SKM-1 treated with dmso at 0.1 percent for 144 hours (cell line): ENCODE data around the gene ANKRD33B.

Source experiments
- DNase-seq: peaks from one replicate; lab custom pipeline; 2025; ENCODE audit not compliant: unreplicated experiment; lab: John Stamatoyannopoulos, UW

Gene ANKRD33B

DNA sequence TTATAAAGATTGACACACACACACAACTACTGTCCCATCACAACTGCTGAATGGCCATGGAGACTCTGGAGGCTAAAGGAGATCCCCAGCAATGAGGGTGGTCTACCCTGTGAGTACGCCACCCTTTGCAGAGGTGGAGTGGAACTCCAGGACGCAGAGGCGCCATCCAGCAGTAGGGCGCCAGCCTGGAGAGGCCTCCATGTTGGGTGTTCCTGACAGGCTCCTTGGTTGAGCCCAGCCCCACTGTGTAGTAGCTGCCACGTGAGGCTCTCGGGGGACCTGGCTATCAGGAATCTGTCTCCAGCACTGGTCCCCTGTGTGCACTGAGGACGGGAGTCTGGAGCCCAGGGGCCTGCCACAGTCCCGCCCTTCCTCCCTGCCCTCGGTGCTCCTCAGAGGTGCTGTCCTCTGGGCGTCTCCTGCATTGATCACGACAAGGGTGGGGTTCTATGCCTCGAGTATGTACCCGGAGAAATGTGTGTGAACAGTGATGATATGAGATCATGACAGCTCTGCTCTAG lies 124.8 kb downstream of the ANKRD33B start:
- DNase-seq = no peak

DNA sequence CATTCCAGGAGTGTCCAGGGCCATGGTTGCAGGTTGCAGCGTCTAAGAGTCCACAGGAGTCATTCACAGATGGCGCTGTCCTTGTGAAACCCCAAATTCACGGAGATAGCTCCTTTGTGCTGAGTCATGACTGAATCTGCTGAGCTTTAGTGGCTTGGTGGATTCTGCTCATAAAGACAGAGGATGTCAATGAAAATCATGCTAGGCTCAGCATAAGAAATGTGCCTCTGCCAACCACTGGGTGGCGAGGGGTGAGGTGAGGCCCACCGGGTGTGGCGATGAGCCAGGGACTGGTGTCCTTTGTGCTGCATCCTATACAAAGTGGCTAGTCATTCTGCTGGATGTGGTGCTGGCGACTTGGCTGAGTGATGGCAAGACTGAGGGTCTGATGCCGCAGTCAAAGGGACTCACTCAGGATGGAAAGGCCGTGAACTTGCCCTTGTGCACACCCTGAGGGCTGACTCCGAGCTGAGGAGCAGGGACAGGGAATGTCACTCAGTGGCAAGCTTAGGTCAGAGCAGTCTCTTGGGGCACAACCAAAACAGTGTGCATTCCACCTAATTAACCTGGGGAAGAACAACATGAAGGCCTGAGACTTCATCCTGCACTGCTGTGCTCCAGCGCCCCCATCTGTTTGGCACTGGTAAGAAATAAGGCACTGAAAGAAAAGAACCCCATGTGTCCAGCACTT lies 125.7 kb downstream of the ANKRD33B start:
- DNase-seq = no peak

DNA sequence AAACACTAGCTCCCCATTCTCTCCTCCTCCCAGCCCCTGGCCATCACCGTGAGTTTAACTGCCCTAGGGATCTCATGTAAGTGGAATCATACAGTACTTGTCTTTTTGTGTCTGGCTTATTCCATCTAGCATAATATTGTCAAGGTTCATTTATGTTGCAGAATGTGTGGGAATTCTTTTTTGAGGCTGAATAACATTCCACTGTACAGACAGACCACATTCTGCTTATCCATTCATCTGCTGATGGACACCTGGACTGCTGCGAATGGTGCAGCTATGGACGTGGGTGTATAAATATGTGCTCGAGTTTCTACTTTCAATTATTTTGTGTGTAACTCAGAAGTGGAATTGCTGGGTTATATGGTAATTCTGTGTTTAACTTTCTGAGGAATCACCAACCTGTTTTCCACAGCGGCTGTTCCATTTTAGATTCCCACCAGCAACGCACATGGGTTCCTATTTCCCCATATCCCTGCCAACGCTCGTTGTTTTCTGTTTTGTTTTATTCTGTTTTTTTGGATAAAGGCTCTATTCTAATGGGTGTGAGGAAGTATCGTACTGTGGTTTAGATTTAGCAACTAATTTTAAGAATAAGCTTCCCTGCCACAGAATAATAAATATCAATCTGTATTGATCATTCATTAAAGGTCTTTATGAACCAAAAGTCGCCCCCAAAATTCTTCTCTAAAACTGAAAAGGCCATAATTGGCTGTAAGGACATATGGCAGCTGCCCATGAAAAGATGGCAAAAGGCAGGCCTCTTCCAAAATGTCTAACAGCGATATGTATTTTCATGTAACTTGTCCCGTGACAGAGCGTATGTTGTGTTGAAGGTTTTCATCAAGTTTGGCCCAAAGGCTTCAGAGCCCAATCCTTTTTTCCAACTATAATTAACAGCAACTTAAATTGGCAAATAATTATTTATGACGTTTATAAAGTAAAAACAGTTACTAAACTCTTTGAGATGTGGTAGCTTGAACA lies 126.9 kb downstream of the ANKRD33B start:
- no peak for DNase-seq

DNA sequence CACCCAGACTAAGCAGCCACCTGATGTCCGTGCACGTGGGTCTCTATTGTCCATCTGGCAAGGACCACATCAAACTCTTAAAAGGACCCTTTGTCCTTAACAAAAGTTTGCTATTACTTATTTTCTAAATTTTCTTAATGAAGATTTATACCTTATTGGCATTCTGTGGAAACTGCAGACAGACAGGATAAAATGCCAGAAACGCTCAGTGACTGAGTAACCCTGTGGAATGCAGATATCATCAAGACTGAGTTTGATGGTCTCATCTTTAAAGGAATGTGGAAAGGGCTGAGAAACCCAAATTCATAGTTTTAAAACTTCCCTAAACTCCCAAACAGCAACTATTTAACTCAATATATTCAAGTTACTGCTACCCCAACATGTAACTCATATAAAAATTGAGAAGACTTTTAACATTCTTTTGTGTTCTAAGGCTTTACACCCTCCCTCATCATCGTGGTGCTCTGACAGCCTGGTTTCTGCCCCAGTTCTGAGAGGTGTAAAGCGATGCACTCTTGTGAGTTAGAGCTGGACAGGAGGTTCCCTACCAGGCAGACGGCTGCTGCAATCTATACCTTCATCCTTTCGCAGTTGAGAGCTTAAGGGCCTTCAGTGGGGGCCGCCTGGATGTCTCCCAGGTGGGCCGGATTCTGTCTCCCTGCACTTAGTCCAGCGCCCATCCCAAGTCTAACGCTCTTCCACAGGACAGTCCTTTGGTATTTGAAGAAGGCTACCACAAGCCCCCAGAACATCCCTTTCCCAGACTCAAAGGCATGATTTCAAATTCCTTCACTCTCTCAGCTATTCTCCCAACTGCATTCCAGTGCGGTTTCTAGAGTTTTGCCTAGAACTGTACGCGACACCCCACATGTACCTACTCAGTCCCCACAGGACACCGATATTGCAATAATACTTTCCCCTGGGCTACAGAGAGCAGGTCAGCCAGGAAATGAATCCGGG lies 128.2 kb downstream of the ANKRD33B start:
- no peak for DNase-seq

DNA sequence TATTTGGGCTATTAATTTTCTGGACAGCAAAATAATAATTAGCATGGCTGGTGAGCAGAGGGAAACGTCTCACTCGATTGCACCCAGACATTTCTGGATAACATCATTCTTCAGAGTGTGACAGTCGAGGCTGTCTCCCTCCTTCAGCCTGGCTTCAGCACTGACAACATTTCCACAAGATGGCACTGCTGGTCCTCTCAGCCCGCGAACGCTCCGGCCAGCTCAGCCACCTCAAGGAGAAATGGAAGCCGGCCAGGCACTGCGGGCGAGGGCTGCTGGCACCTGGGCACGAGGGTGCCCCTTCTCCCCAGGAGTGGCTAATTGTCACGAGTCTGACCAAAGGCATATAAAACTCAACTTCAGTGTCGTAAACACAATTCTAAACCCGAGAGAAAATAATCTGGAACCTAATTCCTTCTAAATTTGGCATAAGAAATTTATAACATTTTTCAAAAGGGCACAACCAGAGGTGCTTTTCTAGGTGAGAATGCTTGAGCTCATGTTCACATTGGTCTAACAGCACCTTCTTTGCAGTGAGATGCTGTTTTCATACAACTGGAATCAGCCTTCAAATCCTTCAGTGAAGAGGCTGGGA lies 131.3 kb downstream of the ANKRD33B start:
- no peak for DNase-seq

DNA sequence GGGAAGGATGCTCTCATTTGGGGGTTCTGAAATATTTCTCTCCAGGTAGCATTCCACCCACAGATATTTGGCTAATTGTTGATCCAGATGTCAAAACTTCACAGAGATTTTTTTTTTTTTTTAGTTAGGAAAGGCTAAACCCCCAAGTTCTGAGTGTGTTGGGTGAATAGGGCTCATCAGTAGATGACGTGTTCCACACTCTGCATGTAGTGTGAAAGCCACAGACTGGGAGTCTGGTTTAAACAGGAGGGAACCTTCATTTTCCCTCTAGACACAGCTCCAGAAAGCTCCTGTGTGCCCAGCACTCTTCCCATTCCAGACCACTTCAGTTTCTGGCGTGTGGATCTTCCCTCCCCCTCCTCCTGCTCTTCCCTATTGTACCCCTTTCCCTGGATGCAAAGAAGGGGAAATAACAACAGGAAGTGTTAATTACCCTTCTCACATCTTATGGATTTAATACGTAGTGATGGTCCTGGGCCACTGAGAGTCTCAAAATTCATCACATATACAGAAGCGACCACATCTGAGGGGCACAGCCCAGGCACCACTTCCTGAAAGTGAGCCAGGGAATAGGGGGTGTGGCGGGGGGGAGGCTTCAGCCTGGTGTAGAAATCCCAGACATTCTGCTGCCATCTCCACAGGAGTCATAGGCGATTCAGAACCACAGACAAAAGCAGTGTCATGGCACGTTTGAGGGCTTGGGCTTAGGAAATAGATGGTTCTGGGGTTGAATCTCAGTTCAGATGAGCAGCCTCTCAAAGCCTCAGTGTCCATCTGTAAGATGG lies 132.1 kb downstream of the ANKRD33B start:
- DNase-seq = no peak

DNA sequence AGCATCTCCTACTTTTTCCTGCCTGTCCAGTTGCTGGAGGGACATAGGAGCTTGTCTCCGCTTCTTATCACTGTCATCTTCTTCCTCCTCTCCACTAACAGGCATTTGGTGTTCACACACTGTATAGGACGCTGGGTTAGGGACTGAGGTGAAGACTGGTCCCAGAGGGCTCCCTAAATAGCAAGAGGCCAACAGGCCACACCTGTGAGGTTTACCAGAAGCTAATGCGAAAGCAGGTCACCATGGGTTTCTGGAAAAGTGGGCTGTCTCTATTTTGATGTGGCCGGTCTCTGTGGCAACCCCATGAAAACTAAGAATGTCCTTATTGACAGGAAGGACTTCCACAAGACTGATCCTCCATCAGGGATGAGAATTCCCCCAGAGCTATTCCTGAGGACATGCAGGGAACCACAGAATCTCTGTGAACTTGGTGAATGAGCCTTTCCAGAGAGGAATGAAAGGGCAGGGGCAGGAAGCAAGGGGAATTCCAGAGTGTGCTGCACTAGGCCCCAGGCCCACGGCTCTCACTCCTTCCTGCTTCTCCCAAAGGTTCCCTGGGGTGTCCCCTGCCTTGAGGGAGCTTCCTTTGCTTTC lies 135.5 kb downstream of the ANKRD33B start:
- DNase-seq = no peak

DNA sequence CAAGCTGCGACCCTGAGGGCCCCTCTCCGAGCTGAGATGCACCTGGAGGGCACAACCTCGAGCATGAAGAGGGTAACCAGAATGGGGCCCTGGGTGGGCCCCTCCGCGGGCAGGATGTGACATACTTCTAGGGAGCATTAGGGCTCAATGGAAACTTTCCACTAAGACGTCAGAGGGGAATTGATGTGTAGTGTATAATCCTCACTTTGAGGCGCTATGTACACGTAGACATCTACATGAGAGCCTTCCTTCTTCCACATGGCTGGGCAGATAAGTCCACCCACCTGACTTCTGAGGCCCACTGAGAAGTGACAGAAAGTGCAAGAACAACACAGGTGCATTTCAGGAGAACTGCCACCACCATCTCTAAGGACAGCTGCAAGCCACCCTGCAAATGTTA lies 136.1 kb downstream of the ANKRD33B start:
- no peak for DNase-seq

DNA sequence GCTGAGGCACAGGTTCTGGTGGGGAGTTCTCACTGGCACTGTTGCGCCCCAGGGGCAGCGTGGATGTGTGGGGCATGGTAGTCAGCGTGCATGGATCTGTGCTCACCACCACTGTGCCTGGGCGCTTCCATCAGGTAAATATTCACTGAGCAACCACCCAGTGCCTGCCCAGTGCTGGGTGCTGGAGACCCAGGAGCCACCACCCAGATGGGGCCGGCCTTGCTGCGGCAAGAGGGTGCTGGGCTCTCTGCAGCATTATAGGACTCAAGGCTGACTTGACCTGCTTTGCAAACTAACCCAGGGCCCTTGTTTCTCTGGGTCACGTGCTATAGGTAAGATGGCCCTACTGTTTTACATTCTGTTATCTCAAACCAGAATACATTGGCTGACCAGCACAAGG lies 136.6 kb downstream of the ANKRD33B start:
- no peak for DNase-seq

DNA sequence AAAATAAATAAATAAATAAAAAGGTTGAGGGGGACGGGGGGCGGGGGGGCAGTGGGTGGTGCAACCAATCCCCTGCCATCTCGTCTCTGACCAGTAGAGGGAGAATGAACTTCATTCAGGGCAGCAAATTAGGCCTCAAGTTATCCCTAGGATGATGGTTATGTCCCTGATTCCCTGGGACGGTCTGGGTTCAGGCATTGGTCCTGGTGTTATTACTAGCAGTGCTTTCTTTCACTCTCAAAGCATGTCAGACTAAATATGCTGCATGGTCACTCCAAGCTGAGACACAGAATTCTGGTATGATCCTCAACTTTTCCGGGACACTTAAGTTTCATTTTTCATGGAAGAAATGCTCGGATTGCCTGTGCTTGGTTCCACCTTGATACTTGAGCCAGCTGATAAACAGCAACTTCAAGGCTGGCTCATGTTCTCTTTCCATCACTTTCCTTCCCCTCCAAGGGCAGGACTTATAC lies 137.7 kb downstream of the ANKRD33B start:
- peak; percentile 6 for DNase-seq

DNA sequence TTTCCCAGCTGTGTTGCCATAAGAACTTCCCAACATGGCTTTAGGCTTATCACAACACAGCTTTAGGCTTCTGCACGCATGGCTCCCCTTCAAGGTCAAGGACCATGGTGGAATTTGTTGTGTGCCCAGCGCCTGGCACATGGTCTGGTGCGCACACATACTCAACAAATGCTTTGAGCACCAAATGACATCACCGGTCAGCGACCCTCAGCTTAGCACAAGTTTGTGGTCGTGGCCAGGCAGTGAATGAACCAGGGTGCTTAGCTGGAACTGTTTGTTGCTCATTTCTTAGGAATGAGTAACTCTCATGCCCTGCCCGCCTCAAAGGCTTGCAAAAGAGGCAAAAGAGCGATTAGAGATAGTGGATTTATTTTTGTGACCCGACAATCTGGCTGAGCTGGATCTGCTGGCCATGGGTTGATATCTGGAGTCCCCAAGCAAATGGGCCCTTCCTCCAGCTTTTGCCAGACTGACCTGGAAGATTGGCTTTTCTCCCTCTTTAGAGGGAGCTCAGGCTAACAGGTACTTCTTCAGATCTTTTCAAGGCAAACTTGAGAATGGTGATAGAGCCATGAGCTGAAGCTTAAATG lies 138.3 kb downstream of the ANKRD33B start:
- no peak for DNase-seq

DNA sequence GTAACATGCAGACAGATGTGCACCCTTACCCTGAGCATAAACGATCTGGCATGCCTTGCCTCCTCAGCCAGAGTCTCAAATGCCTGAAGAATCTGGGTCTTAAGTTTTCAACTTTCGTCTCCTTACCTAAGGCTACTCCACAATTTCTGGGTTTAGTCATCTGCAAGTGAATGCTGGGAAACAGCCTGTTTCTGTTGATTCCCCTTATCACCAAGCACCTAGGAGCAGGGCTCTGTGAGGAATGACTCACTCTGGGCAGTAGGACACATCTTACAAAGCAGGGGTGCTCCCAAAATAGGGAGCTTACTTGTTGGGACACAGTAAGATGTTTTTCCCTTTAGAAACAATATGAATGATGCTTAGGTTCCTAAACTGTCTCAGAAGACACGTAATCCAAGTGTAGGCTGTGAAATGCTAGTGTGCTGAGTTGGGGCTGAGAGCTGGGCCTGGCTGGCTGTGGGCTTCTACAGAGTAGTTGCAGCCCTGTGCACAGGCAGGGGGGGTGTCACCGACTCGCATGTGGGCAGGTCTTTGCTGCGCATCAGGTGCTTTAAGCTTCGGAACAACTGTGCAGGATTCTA lies 139.1 kb downstream of the ANKRD33B start:
- DNase-seq = no peak

DNA sequence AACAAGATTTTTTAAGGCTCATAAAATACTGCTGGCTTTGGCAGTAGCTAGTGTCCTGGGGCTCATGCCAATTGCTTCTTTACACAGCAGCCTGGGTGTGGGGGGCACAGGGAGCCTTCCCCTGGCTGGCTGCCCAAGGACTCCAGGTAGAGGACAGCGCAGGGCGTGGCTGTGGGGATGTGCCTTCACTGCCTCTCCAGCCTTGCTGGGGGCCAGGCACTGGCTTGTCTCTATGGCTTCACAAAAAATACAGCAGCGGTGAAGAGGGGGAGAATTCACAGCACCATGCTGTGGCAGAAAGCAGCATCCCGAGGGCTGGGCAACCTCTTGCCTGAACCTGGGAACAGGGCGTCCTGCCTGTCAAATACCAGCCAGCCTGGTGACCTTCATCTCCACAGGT lies 139.8 kb downstream of the ANKRD33B start:
- DNase-seq = no peak

DNA sequence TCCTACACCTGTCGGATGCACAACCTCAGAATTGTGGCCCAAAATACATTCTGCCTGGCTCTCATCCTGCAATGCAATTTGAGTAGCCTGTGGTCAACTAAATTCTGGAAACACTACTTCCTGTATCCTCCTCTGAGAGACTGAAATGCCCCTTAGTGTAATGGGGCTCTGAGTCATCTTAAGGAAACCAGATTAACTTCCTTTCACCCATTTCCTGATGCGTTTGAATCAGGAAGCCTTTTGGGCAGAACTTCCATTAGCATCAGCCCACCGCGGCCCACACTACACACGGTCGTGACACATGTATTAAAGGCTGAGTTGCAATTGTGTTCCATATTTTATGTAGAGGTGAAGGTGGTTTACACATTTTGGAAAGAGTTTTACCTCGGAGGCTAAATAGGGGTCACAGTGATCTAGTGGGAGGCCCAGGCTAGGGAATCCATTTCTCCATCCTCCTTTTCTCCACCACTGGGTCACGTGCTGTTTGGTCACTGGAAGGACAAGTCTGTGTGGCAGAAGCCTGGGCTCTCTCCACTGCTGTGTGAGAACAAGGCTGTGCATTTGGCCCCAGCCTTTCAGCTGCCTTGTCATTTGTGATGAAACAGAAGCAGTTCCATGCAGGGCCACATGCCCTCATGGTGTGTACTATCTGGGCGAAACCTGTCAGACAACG lies 141.2 kb downstream of the ANKRD33B start:
- DNase-seq = peak; percentile 82

DNA sequence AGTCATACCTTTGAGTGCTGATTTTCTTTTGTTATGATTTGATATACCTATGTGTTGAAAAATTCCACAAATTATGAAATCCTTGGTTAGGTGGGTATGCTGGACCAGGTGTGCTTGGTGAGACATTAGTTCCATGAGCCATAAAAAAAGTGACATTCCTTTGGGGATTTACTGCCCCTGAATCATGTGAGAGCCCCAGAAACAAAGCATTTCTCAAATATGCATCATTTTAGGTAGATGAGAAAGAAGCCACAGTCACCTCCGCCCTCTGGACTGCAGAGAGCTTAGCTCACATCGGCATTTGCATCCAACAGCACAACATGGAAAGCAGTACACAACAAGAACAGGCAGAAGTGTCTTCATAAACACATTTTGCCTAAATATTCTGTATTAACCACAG lies 141.9 kb downstream of the ANKRD33B start:
- DNase-seq = no peak

DNA sequence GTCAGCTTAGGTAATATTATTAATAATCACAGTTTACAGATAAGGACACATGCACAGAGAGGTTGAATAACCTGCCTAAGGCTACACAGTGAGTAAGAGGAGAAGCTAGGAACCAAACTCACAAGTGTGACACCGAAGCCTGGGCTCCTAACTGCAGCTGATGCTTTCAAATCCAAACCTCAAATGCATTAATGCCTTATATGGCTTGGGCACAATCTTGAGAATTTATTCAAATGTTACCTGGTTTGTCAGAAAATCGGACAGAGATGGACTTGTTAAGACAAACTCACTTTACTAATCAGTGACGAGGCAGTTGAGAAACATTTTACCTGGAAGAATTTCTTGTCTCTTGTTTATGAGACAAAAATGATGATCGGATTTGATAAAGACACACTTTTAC lies 142.5 kb downstream of the ANKRD33B start:
- no peak for DNase-seq
